HEK293 (cell line): Measurements from ENCODE around the gene CABLES2.

Experiments used
- CTCF ChIA-PET: fragments of 350-600 bp; formaldehyde crosslinking; extraction: SDS; loops from one replicate; lab custom pipeline; 2021; ENCODE audit warnings: antibody characterized with exemption; lab: Yijun Ruan, JAX
- POLR2A ChIA-PET: fragments of 300-600 bp; formaldehyde crosslinking; extraction: SDS; loops from one replicate; lab custom pipeline; 2020; ENCODE audit warnings: antibody characterized with exemption, inconsistent platforms; lab: Yijun Ruan, JAX
- H3K27ac ChIP-seq: fragments of 200-500 bp; sonication (Bioruptor generic); 2 replicates; pipeline ENCODE4 v1.5.1; 2014; ENCODE audit warnings: low read depth, low read length, control low read depth, inconsistent platforms; ENCODE audit errors: extremely low read depth
- H3K36me3 ChIP-seq, 2 experiments: fragments of 200-500 bp in 1 of 2; sonication (Bioruptor generic) in 1 of 2; 1 replicate in 1 of 2; 2 replicates in 1 of 2; pipeline ENCODE4 v1.5.1; 2014 to 2017; ENCODE audit warnings: inconsistent platforms in 2 of 2, low read length in 2 of 2; ENCODE audit not compliant: control insufficient read depth in 2 of 2, insufficient read depth in 1 of 2
- H3K4me1 ChIP-seq: fragments of 200-500 bp; sonication (Bioruptor generic); 2 replicates; pipeline ENCODE4 v1.5.1; 2014; ENCODE audit warnings: mild to moderate bottlenecking, low read length, inconsistent platforms; ENCODE audit not compliant: control insufficient read depth, insufficient read depth
- H3K4me3 ChIP-seq: 2 replicates; pipeline ENCODE4 v1.5.1; 2011; ENCODE audit warnings: low read depth, mild to moderate bottlenecking, control low read depth, low read length, moderate library complexity
- H3K9me3 ChIP-seq: fragments of 200-500 bp; sonication (Bioruptor generic); 2 replicates; pipeline ENCODE4 v1.5.1; 2014; ENCODE audit warnings: low read depth, low read length, inconsistent platforms; ENCODE audit not compliant: control insufficient read depth, insufficient read depth
- GLI2 ChIP-seq: fragments of 450-650 bp; formaldehyde crosslinking; IDR thresholded peaks from 2 replicates; pipeline ENCODE4; 2017; ENCODE audit warnings: missing biosample characterization, missing genetic modification characterization, low read depth, borderline replicate concordance
- SP2 ChIP-seq: fragments of 450-650 bp; formaldehyde crosslinking; IDR thresholded peaks from 2 replicates; pipeline ENCODE4 v1.5.1; 2016; ENCODE audit warnings: missing biosample characterization, missing genetic modification characterization
- YY1 ChIP-seq: fragments of 450-650 bp; formaldehyde crosslinking; IDR thresholded peaks from 2 replicates; pipeline ENCODE4 v1.5.1; 2018; ENCODE audit warnings: missing biosample characterization, missing genetic modification characterization
- ZBTB48 ChIP-seq: fragments of 450-650 bp; formaldehyde crosslinking; IDR thresholded peaks from 2 replicates; pipeline ENCODE4 v1.5.1; 2016; ENCODE audit warnings: missing biosample characterization, missing genetic modification characterization
- ZNF146 ChIP-seq: fragments of 450-650 bp; formaldehyde crosslinking; IDR thresholded peaks from 2 replicates; pipeline ENCODE4 v1.5.1; 2016; ENCODE audit warnings: missing biosample characterization, missing genetic modification characterization
- ZNF391 ChIP-seq: fragments of 450-650 bp; formaldehyde crosslinking; IDR thresholded peaks from 2 replicates; pipeline ENCODE4 v1.5.1; 2016; ENCODE audit warnings: low read depth, missing biosample characterization, missing genetic modification characterization, borderline replicate concordance
- ZNF404 ChIP-seq: fragments of 450-650 bp; formaldehyde crosslinking; IDR thresholded peaks from 2 replicates; pipeline ENCODE4 v1.5.1; 2017; ENCODE audit warnings: missing biosample characterization, missing genetic modification characterization
- ZNF426 ChIP-seq: fragments of 450-650 bp; formaldehyde crosslinking; IDR thresholded peaks from 2 replicates; pipeline ENCODE4 v1.5.1; 2017; ENCODE audit warnings: missing biosample characterization, missing genetic modification characterization, mild to moderate bottlenecking, inconsistent platforms, moderate library complexity
- ZNF433 ChIP-seq: fragments of 450-650 bp; formaldehyde crosslinking; IDR thresholded peaks from 2 replicates; pipeline ENCODE4 v1.5.1; 2016; ENCODE audit warnings: missing biosample characterization, missing genetic modification characterization, low read depth
- ZNF473 ChIP-seq: fragments of 450-650 bp; formaldehyde crosslinking; IDR thresholded peaks from 2 replicates; pipeline ENCODE4 v1.5.1; 2017; ENCODE audit warnings: missing biosample characterization, missing genetic modification characterization
- ZNF510 ChIP-seq: fragments of 450-650 bp; formaldehyde crosslinking; IDR thresholded peaks from 2 replicates; pipeline ENCODE4 v1.5.1; 2018; ENCODE audit warnings: mild to moderate bottlenecking, missing genetic modification characterization, missing biosample characterization; ENCODE audit not compliant: insufficient replicate concordance
- ZNF596 ChIP-seq: fragments of 450-650 bp; IDR thresholded peaks from 2 replicates; pipeline ENCODE4 v1.5.0; 2018; ENCODE audit warnings: missing biosample characterization, mild to moderate bottlenecking, missing genetic modification characterization, moderate library complexity
- ZNF654 ChIP-seq: fragments of 450-650 bp; formaldehyde crosslinking; IDR thresholded peaks from 2 replicates; pipeline ENCODE4 v1.5.1; 2016; ENCODE audit warnings: low read depth, missing biosample characterization, missing genetic modification characterization
- ZNF791 ChIP-seq: fragments of 450-650 bp; formaldehyde crosslinking; IDR thresholded peaks from 2 replicates; pipeline ENCODE4 v1.5.1; 2016; ENCODE audit warnings: missing biosample characterization, missing genetic modification characterization
- ZNF837 ChIP-seq: fragments of 450-650 bp; formaldehyde crosslinking; IDR thresholded peaks from 2 replicates; pipeline ENCODE4 v1.5.1; 2016; ENCODE audit warnings: missing biosample characterization, missing genetic modification characterization
- TF ChIP-seq, protein P1 (sequence below): fragments of 450-650 bp; formaldehyde crosslinking; IDR thresholded peaks from 2 replicates; pipeline ENCODE4 v1.5.1; 2016; ENCODE audit warnings: missing biosample characterization, missing genetic modification characterization
- TF ChIP-seq, protein P2 (sequence below): fragments of 450-650 bp; formaldehyde crosslinking; IDR thresholded peaks from 2 replicates; pipeline ENCODE4 v1.5.1; 2016; ENCODE audit warnings: missing biosample characterization, missing genetic modification characterization
- TF ChIP-seq, protein P3 (sequence below): sonication (generic); formaldehyde crosslinking; IDR thresholded peaks from 2 replicates; pipeline ENCODE4 v1.8.1; 2022; ENCODE audit warnings: mild to moderate bottlenecking, moderate library complexity, missing genetic modification reagents
- TF ChIP-seq, protein P4 (sequence below): fragments of 450-650 bp; formaldehyde crosslinking; IDR thresholded peaks from 2 replicates; pipeline ENCODE4 v1.5.1; 2017; ENCODE audit warnings: missing biosample characterization, missing genetic modification characterization
- TF ChIP-seq, protein P5 (sequence below): fragments of 450-650 bp; formaldehyde crosslinking; IDR thresholded peaks from 2 replicates; pipeline ENCODE4 v1.5.1; 2017; ENCODE audit warnings: missing biosample characterization, missing genetic modification characterization

The CABLES2 gene

DNA sequence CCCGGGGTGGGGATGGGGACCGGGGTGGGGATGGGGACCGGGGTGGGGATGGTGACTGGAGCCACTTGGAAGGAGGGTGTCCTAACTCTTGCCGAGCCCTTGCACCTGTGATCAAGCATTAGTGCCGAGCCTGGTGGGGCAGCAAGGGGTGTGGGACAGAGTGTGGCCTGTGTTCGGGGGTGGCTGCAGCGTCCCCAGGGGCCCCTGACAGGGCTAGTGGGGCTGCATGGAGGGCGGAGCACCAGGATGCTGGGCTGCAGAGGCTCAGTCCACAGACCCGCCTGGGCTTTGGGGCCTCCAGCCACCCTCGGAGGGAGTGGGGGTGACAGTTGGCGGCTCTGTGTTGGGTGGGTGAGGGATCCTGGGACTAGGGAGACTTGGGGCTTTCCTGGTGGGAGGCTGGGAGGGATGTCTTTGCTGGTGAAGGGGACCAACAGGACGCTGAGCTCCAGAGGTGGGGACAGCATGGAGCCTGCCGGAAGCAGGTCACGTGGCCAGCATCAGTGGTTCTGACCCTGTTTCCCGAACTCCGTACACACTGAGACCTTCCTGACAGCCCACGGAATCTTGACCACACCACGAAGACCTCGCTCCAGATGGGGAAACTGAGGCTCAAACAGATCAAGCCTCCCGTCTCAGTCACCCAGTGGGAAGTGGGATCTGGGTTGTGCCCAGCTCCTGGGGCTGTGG lies 15.7 kb upstream of the CABLES2 start:
- CTCF ChIA-PET: no interaction called here
- POLR2A ChIA-PET: no interaction called here
- Histone ChIP-seq H3K36me3 (no peaks in the 10 kb centered on the region), H3K4me1 (no peaks in the 10 kb centered on the region), H3K27ac (no peak overlapping the region), H3K9me3 (no peaks in the 10 kb centered on the region), H3K4me3 (no peak overlapping the region)
- TF ChIP-seq YY1 (tag by site-specific recombination): no peak
- TF ChIP-seq ZNF146 (tag by site-specific recombination): no peak
- TF ChIP-seq ZNF510 (tag by site-specific recombination): no peak
- TF ChIP-seq ZNF791 (tag by site-specific recombination): no peak
- TF ChIP-seq ZNF837: no peak
- no peak for TF ChIP-seq ZNF426 (tag by site-specific recombination)
- TF ChIP-seq, protein P1, sequence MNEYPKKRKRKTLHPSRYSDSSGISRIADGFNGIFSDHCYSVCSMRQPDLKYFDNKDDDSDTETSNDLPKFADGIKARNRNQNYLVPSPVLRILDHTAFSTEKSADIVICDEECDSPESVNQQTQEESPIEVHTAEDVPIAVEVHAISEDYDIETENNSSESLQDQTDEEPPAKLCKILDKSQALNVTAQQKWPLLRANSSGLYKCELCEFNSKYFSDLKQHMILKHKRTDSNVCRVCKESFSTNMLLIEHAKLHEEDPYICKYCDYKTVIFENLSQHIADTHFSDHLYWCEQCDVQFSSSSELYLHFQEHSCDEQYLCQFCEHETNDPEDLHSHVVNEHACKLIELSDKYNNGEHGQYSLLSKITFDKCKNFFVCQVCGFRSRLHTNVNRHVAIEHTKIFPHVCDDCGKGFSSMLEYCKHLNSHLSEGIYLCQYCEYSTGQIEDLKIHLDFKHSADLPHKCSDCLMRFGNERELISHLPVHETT (tag by site-specific recombination): no peak
- TF ChIP-seq, protein P2, sequence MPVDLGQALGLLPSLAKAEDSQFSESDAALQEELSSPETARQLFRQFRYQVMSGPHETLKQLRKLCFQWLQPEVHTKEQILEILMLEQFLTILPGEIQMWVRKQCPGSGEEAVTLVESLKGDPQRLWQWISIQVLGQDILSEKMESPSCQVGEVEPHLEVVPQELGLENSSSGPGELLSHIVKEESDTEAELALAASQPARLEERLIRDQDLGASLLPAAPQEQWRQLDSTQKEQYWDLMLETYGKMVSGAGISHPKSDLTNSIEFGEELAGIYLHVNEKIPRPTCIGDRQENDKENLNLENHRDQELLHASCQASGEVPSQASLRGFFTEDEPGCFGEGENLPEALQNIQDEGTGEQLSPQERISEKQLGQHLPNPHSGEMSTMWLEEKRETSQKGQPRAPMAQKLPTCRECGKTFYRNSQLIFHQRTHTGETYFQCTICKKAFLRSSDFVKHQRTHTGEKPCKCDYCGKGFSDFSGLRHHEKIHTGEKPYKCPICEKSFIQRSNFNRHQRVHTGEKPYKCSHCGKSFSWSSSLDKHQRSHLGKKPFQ (tag by site-specific recombination): no peak
- no peak for TF ChIP-seq ZNF596
- TF ChIP-seq, protein P3, sequence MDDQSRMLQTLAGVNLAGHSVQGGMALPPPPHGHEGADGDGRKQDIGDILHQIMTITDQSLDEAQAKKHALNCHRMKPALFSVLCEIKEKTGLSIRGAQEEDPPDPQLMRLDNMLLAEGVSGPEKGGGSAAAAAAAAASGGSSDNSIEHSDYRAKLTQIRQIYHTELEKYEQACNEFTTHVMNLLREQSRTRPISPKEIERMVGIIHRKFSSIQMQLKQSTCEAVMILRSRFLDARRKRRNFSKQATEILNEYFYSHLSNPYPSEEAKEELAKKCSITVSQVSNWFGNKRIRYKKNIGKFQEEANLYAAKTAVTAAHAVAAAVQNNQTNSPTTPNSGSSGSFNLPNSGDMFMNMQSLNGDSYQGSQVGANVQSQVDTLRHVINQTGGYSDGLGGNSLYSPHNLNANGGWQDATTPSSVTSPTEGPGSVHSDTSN (CRISPR knock-in tag): no peak
- TF ChIP-seq, protein P4, sequence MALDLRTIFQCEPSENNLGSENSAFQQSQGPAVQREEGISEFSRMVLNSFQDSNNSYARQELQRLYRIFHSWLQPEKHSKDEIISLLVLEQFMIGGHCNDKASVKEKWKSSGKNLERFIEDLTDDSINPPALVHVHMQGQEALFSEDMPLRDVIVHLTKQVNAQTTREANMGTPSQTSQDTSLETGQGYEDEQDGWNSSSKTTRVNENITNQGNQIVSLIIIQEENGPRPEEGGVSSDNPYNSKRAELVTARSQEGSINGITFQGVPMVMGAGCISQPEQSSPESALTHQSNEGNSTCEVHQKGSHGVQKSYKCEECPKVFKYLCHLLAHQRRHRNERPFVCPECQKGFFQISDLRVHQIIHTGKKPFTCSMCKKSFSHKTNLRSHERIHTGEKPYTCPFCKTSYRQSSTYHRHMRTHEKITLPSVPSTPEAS: no peak
- no peak for TF ChIP-seq ZNF473 (tag by site-specific recombination)
- TF ChIP-seq ZNF404 (tag by site-specific recombination): no peak
- no peak for TF ChIP-seq ZNF391 (tag by site-specific recombination)
- no peak for TF ChIP-seq SP2
- no peak for TF ChIP-seq ZNF433 (tag by site-specific recombination)
- no peak for TF ChIP-seq ZBTB48
- no peak for TF ChIP-seq ZNF654
- TF ChIP-seq, protein P5, sequence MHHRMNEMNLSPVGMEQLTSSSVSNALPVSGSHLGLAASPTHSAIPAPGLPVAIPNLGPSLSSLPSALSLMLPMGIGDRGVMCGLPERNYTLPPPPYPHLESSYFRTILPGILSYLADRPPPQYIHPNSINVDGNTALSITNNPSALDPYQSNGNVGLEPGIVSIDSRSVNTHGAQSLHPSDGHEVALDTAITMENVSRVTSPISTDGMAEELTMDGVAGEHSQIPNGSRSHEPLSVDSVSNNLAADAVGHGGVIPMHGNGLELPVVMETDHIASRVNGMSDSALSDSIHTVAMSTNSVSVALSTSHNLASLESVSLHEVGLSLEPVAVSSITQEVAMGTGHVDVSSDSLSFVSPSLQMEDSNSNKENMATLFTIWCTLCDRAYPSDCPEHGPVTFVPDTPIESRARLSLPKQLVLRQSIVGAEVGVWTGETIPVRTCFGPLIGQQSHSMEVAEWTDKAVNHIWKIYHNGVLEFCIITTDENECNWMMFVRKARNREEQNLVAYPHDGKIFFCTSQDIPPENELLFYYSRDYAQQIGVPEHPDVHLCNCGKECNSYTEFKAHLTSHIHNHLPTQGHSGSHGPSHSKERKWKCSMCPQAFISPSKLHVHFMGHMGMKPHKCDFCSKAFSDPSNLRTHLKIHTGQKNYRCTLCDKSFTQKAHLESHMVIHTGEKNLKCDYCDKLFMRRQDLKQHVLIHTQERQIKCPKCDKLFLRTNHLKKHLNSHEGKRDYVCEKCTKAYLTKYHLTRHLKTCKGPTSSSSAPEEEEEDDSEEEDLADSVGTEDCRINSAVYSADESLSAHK: no peak

DNA sequence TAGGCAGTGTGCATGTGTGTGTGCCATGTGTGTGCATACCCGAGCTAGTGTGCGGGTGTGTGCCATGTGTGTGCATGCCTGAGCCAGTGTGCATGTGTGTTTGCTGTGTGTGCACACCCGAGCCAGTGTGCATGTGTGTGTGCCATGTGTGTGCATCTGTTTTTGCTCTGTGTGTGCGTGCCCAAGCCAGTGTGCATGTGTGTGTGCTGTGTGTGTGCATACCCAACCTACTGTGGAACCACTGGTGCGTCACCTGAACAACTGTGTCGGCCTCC lies 14.6 kb upstream of the CABLES2 start:
- no peaks in the 10 kb centered on the region for H3K36me3 ChIP-seq
- CTCF ChIA-PET: interaction anchor here (0.6 kb wide), 1 partner anchor 22 kb away, joined by 5 read pairs; no protein-coding TSS in a partner anchor
- no peak for TF ChIP-seq GLI2 (tag by site-specific recombination)
- TF ChIP-seq, protein P4: peak; percentile 4
- H3K9me3 ChIP-seq: no peaks in the 10 kb centered on the region
- POLR2A ChIA-PET: no interaction called here
- no peak overlapping the region for H3K27ac ChIP-seq
- H3K4me1 ChIP-seq: no peaks in the 10 kb centered on the region
- H3K4me3 ChIP-seq: no peak overlapping the region
